Measurements from ENCODE around the gene PNMA6F. TPM values are rescaled to one million over a fixed set of nuclear protein-coding genes. Genes with fewer than 3 reads are reported as not detected.

PNMA6F gene
- total and polyA plus RNA-seq, 2 of the 8 experiments (the other 6 are each of a cell fraction or from before 2014, with no cell fraction given): 0.12 to 0.22 TPM

- peaks cover 3 to 10% of the 10 kb centered on the region in 2 experiments; a peak in 1 of 4 replicates for H3K9me3 ChIP-seq (ENCODE audit: insufficient read depth in 2 of 2, low read depth in 1 of 2, low read length in 1 of 2)
Measured at GRCh38 chrX:153351981-153352380, 30.4 kb upstream of the PNMA6F start.

More at GRCh38 chrX:153351981-153352380, 30.4 kb upstream of the PNMA6F start:
- ChIA-PET POLR2A (ENCODE audit: partially characterized antibody) (no interaction called here), CTCF (ENCODE audit: partially characterized antibody) (interaction anchor here (0.6 to 3.1 kb wide), 4 partner anchors 7 to 257 kb away, joined by 3 to 8 read pairs (median 4); no protein-coding TSS in a partner anchor)
- Histone ChIP-seq H4K91ac (replicated peaks; ENCODE audit: insufficient read length, low read length) (no peak overlapping the region), H2BK20ac (ENCODE audit: low read length) (no peak overlapping the region), H2AK5ac (ENCODE audit: low read depth, low read length) (no peak overlapping the region), H2BK120ac (replicated peaks; ENCODE audit: low read depth, low read length) (no peak overlapping the region), H4K5ac (ENCODE audit: insufficient read length, low read depth, low read length) (no peak overlapping the region), H3K23me2 (ENCODE audit: low read depth, low read length) (no peaks in the 10 kb centered on the region), H3K23ac (ENCODE audit: insufficient read length) (no peak overlapping the region), H2BK15ac (ENCODE audit: low read length) (no peak overlapping the region), H3K4me3 (ENCODE audit: extremely low read depth in 1 of 4, insufficient read depth in 2 of 4, low read depth in 3 of 4, low read length in 4 of 4) (no peak overlapping the region), H3K4me1 (replicated peaks in 1 of 4; ENCODE audit: control insufficient read depth in 3 of 4, insufficient read depth in 4 of 4, low read length in 3 of 4) (peaks cover 0 to 2% (median 0%) of the 10 kb centered on the region in 4 experiments; a peak in 1 of 7 replicates), H3K27ac (ENCODE audit: low read depth, low read length) (no peak overlapping the region), H2BK12ac (ENCODE audit: low read depth, low read length) (no peak overlapping the region), H3K4ac (replicated peaks; ENCODE audit: insufficient read length, low read depth, low read length) (no peak overlapping the region), H2AFZ (ENCODE audit: low read length) (no peak overlapping the region), H3K79me1 (ENCODE audit: low read depth, low read length) (no peaks in the 10 kb centered on the region), H3K27me3 (replicated peaks in 1 of 4; ENCODE audit: control insufficient read depth in 3 of 4, extremely low read depth in 1 of 4, insufficient read depth in 3 of 4, low read length in 3 of 4) (no peaks in the 10 kb centered on the region), H3K14ac (ENCODE audit: insufficient read length) (no peak overlapping the region), H3K9ac (replicated peaks in 1 of 4; ENCODE audit: extremely low read depth in 1 of 4, low read depth in 3 of 4, low read length in 3 of 4) (no peak overlapping the region), H2BK5ac (ENCODE audit: low read depth, low read length) (no peak overlapping the region), H3K56ac (replicated peaks; ENCODE audit: insufficient read length, low read depth, low read length) (no peak overlapping the region), H3K4me2 (ENCODE audit: insufficient read depth in 1 of 2, low read depth in 2 of 2, low read length in 2 of 2) (no peak overlapping the region), H4K8ac (ENCODE audit: extremely low read depth, insufficient read depth, low read length) (no peak overlapping the region), H4K20me1 (replicated peaks in 1 of 2; ENCODE audit: control insufficient read depth in 1 of 2, insufficient read depth in 2 of 2, low read length in 2 of 2) (no peaks in the 10 kb centered on the region), H3K79me2 (ENCODE audit: control insufficient read depth in 1 of 2, insufficient read depth in 2 of 2, low read length in 2 of 2) (no peaks in the 10 kb centered on the region), H3K18ac (ENCODE audit: extremely low read depth, low read length) (no peak overlapping the region), H3K36me3 (ENCODE audit: control insufficient read depth in 2 of 4, insufficient read depth in 4 of 4, low read length in 3 of 4) (peaks cover 0 to 17% (median 5%) of the 10 kb centered on the region in 4 experiments; a peak in 5 of 8 replicates)
- WGBS, 2 experiments (ENCODE audit: extremely low coverage in 1 of 2, insufficient coverage in 1 of 2, insufficient read length in 1 of 2, insufficient replicate concordance in 2 of 2, low coverage in 1 of 2, low lambda C conversion rate in 2 of 2, missing lambda C conversion rate in 1 of 2): 87% methylated on average over 6 of the region's 8 CpGs; no CpG with 5 or more reads in 1 of the 2 experiments
- no peak for TF ChIP-seq SUZ12 (IDR thresholded peaks at IDR 0.05; ENCODE audit: low read length)
- TF ChIP-seq CHD1 (IDR thresholded peaks at IDR 0.05; ENCODE audit: low read depth, low read length): no peak
- TF ChIP-seq SP2 (IDR thresholded peaks at IDR 0.05; ENCODE audit: low read length): no peak
- no peak for TF ChIP-seq SIX5 (IDR thresholded peaks at IDR 0.05; ENCODE audit: low read depth, low read length)
- TF ChIP-seq SIRT6 (IDR thresholded peaks at IDR 0.05; ENCODE audit: low read length): no peak
- no peak for TF ChIP-seq FOSL1 (IDR thresholded peaks at IDR 0.05; ENCODE audit: insufficient read depth, low read depth, low read length)
- no peak for TF ChIP-seq EP300 (IDR thresholded peaks at IDR 0.05; ENCODE audit: borderline replicate concordance in 1 of 2, low read depth in 2 of 2, low read length in 2 of 2)
- no peak for TF ChIP-seq KDM4A (IDR thresholded peaks at IDR 0.05; ENCODE audit: low read depth, low read length, severe bottlenecking)
- TF ChIP-seq CEBPB (IDR thresholded peaks at IDR 0.05; ENCODE audit: low read depth, low read length): no peak
- TF ChIP-seq TEAD4 (IDR thresholded peaks at IDR 0.05; ENCODE audit: low read depth, low read length): no peak
- no peak for TF ChIP-seq ASH2L (IDR thresholded peaks at IDR 0.05; ENCODE audit: low read length)
- FAIRE-seq (no peak), DNase-seq (ENCODE audit: low read depth in 1 of 2, low spot score in 2 of 2) (no peak)

All from H1 (cell line).